Stimulated activated CD4-positive, alpha-beta T cell treated with anti-CD3 and anti-CD28 coated beads, Interleukin-1b, Interleukin-23, amount 100 ng/mL, for 48 hours (primary cell): Measurements from ENCODE around the gene GLYAT.
"Not testable (repeated sequence)": the region's sequence is repeated elsewhere in the genome, so short reads cannot be mapped to it uniquely, and the experiment has no call there.

Experiments
- DNase-seq: peaks from one replicate; pipeline ENCODE4 v3.0.0-alpha.2; 2020

GLYAT gene

GRCh38 chr11:58742981-58743880 is 11.5 kb upstream of the GLYAT start:
- DNase-seq, result peak; percentile 3

GRCh38 chr11:58742140-58742539 is 10.4 kb upstream of the GLYAT start:
- no peak for DNase-seq

- DNase-seq, result no peak
These were observed 9.4 kb upstream of the GLYAT start for GRCh38 chr11:58741127-58741526.

- no peak for DNase-seq
These were observed 8.7 kb upstream of the GLYAT start for GRCh38 chr11:58740447-58740846.

GRCh38 chr11:58739725-58740430 is 8.1 kb upstream of the GLYAT start:
- DNase-seq, result no peak

- DNase-seq, result no peak
These were observed 3.1 kb upstream of the GLYAT start for GRCh38 chr11:58734681-58735490.

GRCh38 chr11:58730507-58731089 is 1.1 kb downstream of the GLYAT start:
- no peak for DNase-seq

GRCh38 chr11:58727415-58727797 is 4.3 kb downstream of the GLYAT start:
- no peak for DNase-seq

- no peak for DNase-seq
These were observed 4.9 kb downstream of the GLYAT start for GRCh38 chr11:58726737-58727414.

- no peak for DNase-seq
These were observed 12.2 kb downstream of the GLYAT start for GRCh38 chr11:58719406-58720117.

GRCh38 chr11:58712531-58712930 is 19.2 kb downstream of the GLYAT start:
- DNase-seq, result no peak

- no peak for DNase-seq
These were observed 19.9 kb downstream of the GLYAT start for GRCh38 chr11:58711832-58712231.

- DNase-seq, result no peak
These were observed 24.0 kb downstream of the GLYAT start for GRCh38 chr11:58707767-58708166.

GRCh38 chr11:58696825-58697224 is 34.9 kb downstream of the GLYAT start:
- DNase-seq, result not testable (repeated sequence)

GRCh38 chr11:58693026-58693425 is 38.7 kb downstream of the GLYAT start:
- DNase-seq, result no peak

GRCh38 chr11:58691675-58692074 is 40.1 kb downstream of the GLYAT start:
- no peak for DNase-seq

GRCh38 chr11:58688789-58689503 is 42.8 kb downstream of the GLYAT start:
- no peak for DNase-seq

- DNase-seq, result peak; percentile 11
These were observed 45.6 kb downstream of the GLYAT start for GRCh38 chr11:58685973-58686722.

- DNase-seq, result not testable (repeated sequence)
These were observed 49.1 kb downstream of the GLYAT start for GRCh38 chr11:58682660-58683059.

GRCh38 chr11:58677536-58677935 is 54.2 kb downstream of the GLYAT start:
- not testable (repeated sequence) for DNase-seq
